DMS 273 (cell line): ENCODE data around the gene DCC.

ENCODE experiments used
- DNase-seq: peaks from one replicate; lab custom pipeline; 2025; ENCODE audit not compliant: unreplicated experiment; lab: John Stamatoyannopoulos, UW

DCC gene

GRCh38 chr18:53165770-53166169 is 825.8 kb downstream of the DCC start:
- DNase-seq, result no peak

GRCh38 chr18:53169346-53169745 is 829.3 kb downstream of the DCC start:
- no peak for DNase-seq

GRCh38 chr18:53191634-53192033 is 851.6 kb downstream of the DCC start:
- no peak for DNase-seq

- DNase-seq, result no peak
These were observed 853.9 kb downstream of the DCC start for GRCh38 chr18:53193870-53194269.

- no peak for DNase-seq
These were observed 879.9 kb downstream of the DCC start for GRCh38 chr18:53219853-53220252.

- no peak for DNase-seq
These were observed 884.3 kb downstream of the DCC start for GRCh38 chr18:53224128-53224778.

GRCh38 chr18:53225567-53226325 is 885.7 kb downstream of the DCC start:
- no peak for DNase-seq

- no peak for DNase-seq
These were observed 894.6 kb downstream of the DCC start for GRCh38 chr18:53234610-53235009.

- no peak for DNase-seq
These were observed 901.2 kb downstream of the DCC start for GRCh38 chr18:53241161-53241560.

GRCh38 chr18:53253789-53254188 is 913.8 kb downstream of the DCC start:
- DNase-seq, result no peak

GRCh38 chr18:53254265-53254664 is 914.3 kb downstream of the DCC start:
- no peak for DNase-seq

- no peak for DNase-seq
These were observed 921.2 kb downstream of the DCC start for GRCh38 chr18:53261241-53261640.

GRCh38 chr18:53266850-53267249 is 926.9 kb downstream of the DCC start:
- no peak for DNase-seq

GRCh38 chr18:53268455-53268854 is 928.5 kb downstream of the DCC start:
- no peak for DNase-seq

GRCh38 chr18:53281406-53281805 is 941.4 kb downstream of the DCC start:
- no peak for DNase-seq

GRCh38 chr18:53283708-53284107 is 943.7 kb downstream of the DCC start:
- no peak for DNase-seq

- no peak for DNase-seq
These were observed 965.5 kb downstream of the DCC start for GRCh38 chr18:53305461-53305860.

GRCh38 chr18:53319628-53320027 is 979.6 kb downstream of the DCC start:
- DNase-seq, result no peak

- no peak for DNase-seq
These were observed 982.2 kb downstream of the DCC start for GRCh38 chr18:53322163-53322562.

GRCh38 chr18:53324353-53324752 is 984.4 kb downstream of the DCC start:
- DNase-seq, result no peak

GRCh38 chr18:53360501-53361443 is 1020.8 kb downstream of the DCC start:
- DNase-seq, result no peak

GRCh38 chr18:53375621-53376020 is 1035.6 kb downstream of the DCC start:
- peak; percentile 9 for DNase-seq
